ENCODE results near the gene DDX39B.
A peak's percentile ranks its signal among the peaks of the same experiment; 100 is the strongest.
"Not testable (repeated sequence)": the region's sequence is repeated elsewhere in the genome, so short reads cannot be mapped to it uniquely, and the experiment has no call there.

DDX39B gene

GRCh38 chr6:31495580-31495979 is 46.2 kb downstream of the DDX39B start:
- Histone ChIP-seq H3K9ac (ENCODE audit: low read length) (no peak overlapping the region), H3K36me3 (ENCODE audit: control insufficient read depth, insufficient read depth, low read length) (no peaks in the 10 kb centered on the region), H3K27me3 (ENCODE audit: control insufficient read depth, insufficient read depth, low read length) (peaks cover 47% of the 10 kb centered on the region), H3K4me1 (ENCODE audit: control insufficient read depth, insufficient read depth, low read length) (peaks cover 4% of the 10 kb centered on the region), H3K4me3 (ENCODE audit: low read length) (no peak overlapping the region), H3K9me3 (ENCODE audit: control insufficient read depth, low read length) (no peaks in the 10 kb centered on the region)

DNA sequence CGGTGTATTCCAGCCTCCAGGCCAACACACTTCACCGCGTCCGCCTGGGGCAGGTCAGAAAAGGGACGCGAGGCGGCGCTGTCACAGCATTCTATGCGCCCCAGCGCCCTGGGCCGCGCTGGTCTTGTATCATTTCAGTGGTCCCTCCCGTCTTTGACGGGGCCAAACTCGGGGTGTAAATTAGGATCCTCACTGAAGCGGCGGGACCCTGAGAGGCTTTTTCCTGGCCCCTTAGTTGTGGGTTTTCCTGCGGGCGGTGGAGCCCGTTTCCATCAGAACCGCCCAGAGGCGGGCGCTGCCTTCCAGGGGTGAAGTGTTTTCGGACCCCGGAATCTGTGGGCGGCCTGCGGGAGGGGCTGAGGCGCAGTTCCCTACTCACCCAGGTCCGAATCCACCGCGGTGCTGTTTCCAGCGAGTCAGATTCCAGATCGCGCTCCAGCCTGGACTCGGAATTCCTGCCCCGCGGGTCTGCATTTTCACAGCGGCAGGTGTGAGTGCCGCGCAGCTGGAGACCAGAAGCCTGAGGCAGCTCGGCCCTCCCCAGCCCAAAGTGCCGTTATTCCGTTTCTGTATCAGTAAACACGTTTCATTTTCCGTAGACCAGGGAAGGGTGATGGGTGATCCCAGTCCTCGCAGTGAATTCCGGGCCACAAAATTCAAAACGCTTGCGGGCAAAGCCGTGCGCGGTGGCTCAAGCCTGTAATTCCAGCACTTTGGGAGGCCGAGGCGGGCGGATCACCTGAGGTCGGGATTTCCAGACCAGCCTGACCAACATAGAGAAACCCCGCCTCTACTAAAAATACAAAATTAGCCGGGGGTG is 47.7 kb downstream of the DDX39B start:
- peaks cover 41% of the 10 kb centered on the region for H3K27me3 ChIP-seq (ENCODE audit: control insufficient read depth, insufficient read depth, low read length)
- H3K9me3 ChIP-seq (ENCODE audit: control insufficient read depth, low read length) = no peaks in the 10 kb centered on the region
- no peaks in the 10 kb centered on the region for H3K36me3 ChIP-seq (ENCODE audit: control insufficient read depth, insufficient read depth, low read length)
- peaks cover 4% of the 10 kb centered on the region for H3K4me1 ChIP-seq (ENCODE audit: control insufficient read depth, insufficient read depth, low read length)
- H3K4me3 ChIP-seq (ENCODE audit: low read length) = peak overlapping the region; percentile 56
- peak overlapping the region; percentile 69 for H3K9ac ChIP-seq (ENCODE audit: low read length)

DNA sequence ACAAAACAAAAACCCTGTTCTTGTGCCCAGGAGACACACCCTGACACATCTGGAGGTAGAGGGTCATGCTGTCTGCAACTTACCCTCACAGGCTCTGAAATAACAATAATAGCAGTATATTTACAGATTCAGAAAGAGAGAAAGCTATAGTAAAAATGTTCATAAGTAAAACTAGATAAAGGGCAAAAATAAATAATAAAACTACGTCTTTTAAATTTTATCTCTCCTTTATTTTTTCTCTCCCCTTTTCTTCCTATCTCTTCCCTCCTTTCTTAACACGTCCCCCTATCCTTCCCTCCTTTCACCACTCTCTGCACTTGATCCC is 48.3 kb downstream of the DDX39B start:
- H3K4me3 ChIP-seq (ENCODE audit: low read length); H3K9me3 ChIP-seq (ENCODE audit: control insufficient read depth, low read length); H3K4me1 ChIP-seq (ENCODE audit: control insufficient read depth, insufficient read depth, low read length); H3K9ac ChIP-seq (ENCODE audit: low read length); H3K36me3 ChIP-seq (ENCODE audit: control insufficient read depth, insufficient read depth, low read length): not testable (repeated sequence)
- peaks cover 36% of the 10 kb centered on the region for H3K27me3 ChIP-seq (ENCODE audit: control insufficient read depth, insufficient read depth, low read length)

- Histone ChIP-seq H3K4me1 (ENCODE audit: control insufficient read depth, insufficient read depth, low read length) (no peaks in the 10 kb centered on the region), H3K9ac (ENCODE audit: low read length) (no peak overlapping the region), H3K9me3 (ENCODE audit: control insufficient read depth, low read length) (no peaks in the 10 kb centered on the region), H3K36me3 (ENCODE audit: control insufficient read depth, insufficient read depth, low read length) (no peaks in the 10 kb centered on the region), H3K27me3 (ENCODE audit: control insufficient read depth, insufficient read depth, low read length) (peaks cover 19% of the 10 kb centered on the region), H3K4me3 (ENCODE audit: low read length) (no peak overlapping the region)
Observed at GRCh38 chr6:31490115-31490873, 51.5 kb downstream of the DDX39B start.

DNA sequence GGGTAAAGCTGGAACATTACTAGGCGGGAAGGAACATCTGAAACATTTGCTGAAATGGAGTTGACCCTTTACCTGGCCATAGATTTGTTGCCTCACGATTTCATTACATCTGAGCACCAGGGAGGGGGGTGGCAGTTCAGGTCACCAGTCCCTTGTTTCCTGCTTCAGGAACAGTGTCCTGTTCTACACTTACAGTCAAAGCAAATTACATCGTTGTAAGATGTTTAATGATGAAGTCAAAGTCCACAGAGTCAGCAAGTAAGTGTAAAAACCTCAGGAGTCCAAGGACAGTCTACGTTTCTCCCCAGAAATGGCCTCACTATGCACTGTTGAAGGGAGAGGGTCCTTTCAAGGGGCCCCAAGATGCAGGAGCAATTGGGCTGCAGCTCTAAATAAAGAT is 52.7 kb downstream of the DDX39B start:
- Histone ChIP-seq H3K27me3 (ENCODE audit: control insufficient read depth, insufficient read depth, low read length) (peaks cover 9% of the 10 kb centered on the region), H3K9me3 (ENCODE audit: control insufficient read depth, low read length) (no peaks in the 10 kb centered on the region), H3K4me3 (ENCODE audit: low read length) (no peak overlapping the region), H3K36me3 (ENCODE audit: control insufficient read depth, insufficient read depth, low read length) (no peaks in the 10 kb centered on the region), H3K4me1 (ENCODE audit: control insufficient read depth, insufficient read depth, low read length) (no peaks in the 10 kb centered on the region), H3K9ac (ENCODE audit: low read length) (no peak overlapping the region)

- not testable (repeated sequence) for H3K9me3 ChIP-seq (ENCODE audit: control insufficient read depth, low read length); H3K9ac ChIP-seq (ENCODE audit: low read length); H3K36me3 ChIP-seq (ENCODE audit: control insufficient read depth, insufficient read depth, low read length); H3K27me3 ChIP-seq (ENCODE audit: control insufficient read depth, insufficient read depth, low read length); H3K4me3 ChIP-seq (ENCODE audit: low read length); H3K4me1 ChIP-seq (ENCODE audit: control insufficient read depth, insufficient read depth, low read length)
Observed at GRCh38 chr6:31487674-31488073, 54.1 kb downstream of the DDX39B start.

- not testable (repeated sequence) for H3K4me1 ChIP-seq (ENCODE audit: control insufficient read depth, insufficient read depth, low read length); H3K9ac ChIP-seq (ENCODE audit: low read length); H3K4me3 ChIP-seq (ENCODE audit: low read length); H3K36me3 ChIP-seq (ENCODE audit: control insufficient read depth, insufficient read depth, low read length); H3K27me3 ChIP-seq (ENCODE audit: control insufficient read depth, insufficient read depth, low read length); H3K9me3 ChIP-seq (ENCODE audit: control insufficient read depth, low read length)
Observed at GRCh38 chr6:31486065-31486837, 55.6 kb downstream of the DDX39B start.

DNA sequence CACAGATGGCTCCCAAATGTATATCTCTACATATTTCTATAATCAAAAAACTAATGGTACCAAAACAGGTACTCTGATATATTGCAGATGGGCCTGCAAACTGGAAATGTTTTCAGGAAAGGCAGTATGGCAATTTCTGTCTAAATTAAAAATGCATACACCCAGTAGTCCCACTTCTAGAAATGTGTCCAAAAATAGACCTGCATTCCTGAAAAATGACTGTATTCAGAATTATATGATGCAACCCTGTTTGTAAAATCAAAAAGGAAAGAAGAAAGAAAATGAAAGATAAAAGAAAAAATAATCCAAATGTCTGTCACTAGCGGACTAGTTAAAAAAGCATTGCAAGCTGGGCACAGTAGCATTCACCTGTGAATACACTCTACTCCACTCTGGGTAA is 56.7 kb downstream of the DDX39B start:
- no peaks in the 10 kb centered on the region for H3K27me3 ChIP-seq (ENCODE audit: control insufficient read depth, insufficient read depth, low read length)
- no peaks in the 10 kb centered on the region for H3K9me3 ChIP-seq (ENCODE audit: control insufficient read depth, low read length)
- no peaks in the 10 kb centered on the region for H3K4me1 ChIP-seq (ENCODE audit: control insufficient read depth, insufficient read depth, low read length)
- no peak overlapping the region for H3K4me3 ChIP-seq (ENCODE audit: low read length)
- no peak overlapping the region for H3K9ac ChIP-seq (ENCODE audit: low read length)
- no peaks in the 10 kb centered on the region for H3K36me3 ChIP-seq (ENCODE audit: control insufficient read depth, insufficient read depth, low read length)

- Histone ChIP-seq H3K4me1 (ENCODE audit: control insufficient read depth, insufficient read depth, low read length) (no peaks in the 10 kb centered on the region), H3K9ac (ENCODE audit: low read length) (no peak overlapping the region), H3K4me3 (ENCODE audit: low read length) (no peak overlapping the region), H3K36me3 (ENCODE audit: control insufficient read depth, insufficient read depth, low read length) (no peaks in the 10 kb centered on the region), H3K27me3 (ENCODE audit: control insufficient read depth, insufficient read depth, low read length) (no peaks in the 10 kb centered on the region), H3K9me3 (ENCODE audit: control insufficient read depth, low read length) (no peaks in the 10 kb centered on the region)
Observed at GRCh38 chr6:31483392-31483791, 58.4 kb downstream of the DDX39B start.

- Histone ChIP-seq H3K9me3 (ENCODE audit: control insufficient read depth, low read length) (no peaks in the 10 kb centered on the region), H3K4me3 (ENCODE audit: low read length) (no peak overlapping the region), H3K4me1 (ENCODE audit: control insufficient read depth, insufficient read depth, low read length) (no peaks in the 10 kb centered on the region), H3K36me3 (ENCODE audit: control insufficient read depth, insufficient read depth, low read length) (no peaks in the 10 kb centered on the region), H3K27me3 (ENCODE audit: control insufficient read depth, insufficient read depth, low read length) (no peaks in the 10 kb centered on the region), H3K9ac (ENCODE audit: low read length) (no peak overlapping the region)
Observed at GRCh38 chr6:31480574-31480973, 61.2 kb downstream of the DDX39B start.

Measured in mucosa of stomach (tissue), 1 donor.